Panc1 (cell line): Measurements from ENCODE around the gene BCAS3.

ENCODE experiments used
- CTCF ChIP-seq: fragments of 450-650 bp; IDR thresholded peaks from 2 replicates; pipeline ENCODE4 v1.5.1; 2017; ENCODE audit warnings: mild to moderate bottlenecking
- SIN3A ChIP-seq: IDR thresholded peaks from 2 replicates; pipeline ENCODE4 v1.6.1; 2012; ENCODE audit warnings: low read depth, mild to moderate bottlenecking, low read length, moderate library complexity, borderline replicate concordance; ENCODE audit not compliant: insufficient read depth
- TF ChIP-seq, protein P1 (sequence below), 2 experiments: IDR thresholded peaks; 2 replicates each; pipeline ENCODE4 v1.6.1; 2011 to 2012; ENCODE audit warnings: low read depth in 2 of 2, control low read depth in 1 of 2, low read length in 1 of 2, mild to moderate bottlenecking in 1 of 2, moderate library complexity in 1 of 2; ENCODE audit not compliant: insufficient read depth in 1 of 2

GRCh38 chr17:61177351-61177750 is 499.7 kb downstream of the BCAS3 start:
- TF ChIP-seq CTCF (no peak), SIN3A (no peak)
- TF ChIP-seq, protein P1, sequence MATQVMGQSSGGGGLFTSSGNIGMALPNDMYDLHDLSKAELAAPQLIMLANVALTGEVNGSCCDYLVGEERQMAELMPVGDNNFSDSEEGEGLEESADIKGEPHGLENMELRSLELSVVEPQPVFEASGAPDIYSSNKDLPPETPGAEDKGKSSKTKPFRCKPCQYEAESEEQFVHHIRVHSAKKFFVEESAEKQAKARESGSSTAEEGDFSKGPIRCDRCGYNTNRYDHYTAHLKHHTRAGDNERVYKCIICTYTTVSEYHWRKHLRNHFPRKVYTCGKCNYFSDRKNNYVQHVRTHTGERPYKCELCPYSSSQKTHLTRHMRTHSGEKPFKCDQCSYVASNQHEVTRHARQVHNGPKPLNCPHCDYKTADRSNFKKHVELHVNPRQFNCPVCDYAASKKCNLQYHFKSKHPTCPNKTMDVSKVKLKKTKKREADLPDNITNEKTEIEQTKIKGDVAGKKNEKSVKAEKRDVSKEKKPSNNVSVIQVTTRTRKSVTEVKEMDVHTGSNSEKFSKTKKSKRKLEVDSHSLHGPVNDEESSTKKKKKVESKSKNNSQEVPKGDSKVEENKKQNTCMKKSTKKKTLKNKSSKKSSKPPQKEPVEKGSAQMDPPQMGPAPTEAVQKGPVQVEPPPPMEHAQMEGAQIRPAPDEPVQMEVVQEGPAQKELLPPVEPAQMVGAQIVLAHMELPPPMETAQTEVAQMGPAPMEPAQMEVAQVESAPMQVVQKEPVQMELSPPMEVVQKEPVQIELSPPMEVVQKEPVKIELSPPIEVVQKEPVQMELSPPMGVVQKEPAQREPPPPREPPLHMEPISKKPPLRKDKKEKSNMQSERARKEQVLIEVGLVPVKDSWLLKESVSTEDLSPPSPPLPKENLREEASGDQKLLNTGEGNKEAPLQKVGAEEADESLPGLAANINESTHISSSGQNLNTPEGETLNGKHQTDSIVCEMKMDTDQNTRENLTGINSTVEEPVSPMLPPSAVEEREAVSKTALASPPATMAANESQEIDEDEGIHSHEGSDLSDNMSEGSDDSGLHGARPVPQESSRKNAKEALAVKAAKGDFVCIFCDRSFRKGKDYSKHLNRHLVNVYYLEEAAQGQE (IDR thresholded peaks at IDR 0.05; ENCODE audit: insufficient read depth in 1 of 2, low read depth in 2 of 2, low read length in 1 of 2): no peak
